HEK293T (cell line): ENCODE measurements around the gene UBN1.

Source experiments
- BHLHE40 ChIP-seq: fragments of 450-650 bp; IDR thresholded peaks from 2 replicates; pipeline ENCODE4 v1.6.1; 2016; ENCODE audit warnings: mild to moderate bottlenecking, moderate library complexity, borderline replicate concordance
- CTBP1 ChIP-seq: fragments of 450-650 bp; IDR thresholded peaks from 2 replicates; pipeline ENCODE4 v1.6.1; 2016; ENCODE audit warnings: borderline replicate concordance
- ELF4 ChIP-seq: fragments of 450-650 bp; IDR thresholded peaks from 2 replicates; pipeline ENCODE4 v1.6.1; 2017; ENCODE audit warnings: antibody characterized with exemption
- FOXA1 ChIP-seq: fragments of 450-650 bp; IDR thresholded peaks from 2 replicates; pipeline ENCODE4 v1.6.1; 2016; ENCODE audit warnings: mild to moderate bottlenecking
- FOXK2 ChIP-seq: fragments of 450-650 bp; IDR thresholded peaks from 2 replicates; pipeline ENCODE4 v1.6.1; 2016; ENCODE audit warnings: mild to moderate bottlenecking
- FOXM1 ChIP-seq: fragments of 450-650 bp; IDR thresholded peaks from 2 replicates; pipeline ENCODE4 v1.6.1; 2017; ENCODE audit warnings: mild to moderate bottlenecking, borderline replicate concordance
- HDGF ChIP-seq: fragments of 450-650 bp; IDR thresholded peaks from 2 replicates; pipeline ENCODE4 v1.6.1; 2017; ENCODE audit warnings: antibody characterized with exemption, borderline replicate concordance
- SP1 ChIP-seq: fragments of 450-650 bp; IDR thresholded peaks from 2 replicates; pipeline ENCODE4 v1.6.1; 2017
- SUZ12 ChIP-seq: fragments of 450-650 bp; IDR thresholded peaks from 2 replicates; pipeline ENCODE4 v1.6.1; 2016; ENCODE audit warnings: mild to moderate bottlenecking
- TARDBP ChIP-seq: fragments of 450-650 bp; IDR thresholded peaks from 2 replicates; pipeline ENCODE4 v1.6.1; 2016
- ZNF384 ChIP-seq: fragments of 450-650 bp; IDR thresholded peaks from 2 replicates; pipeline ENCODE4 v1.6.1; 2016

GRCh38 chr16:4802659-4803287, 44.5 kb upstream of the UBN1 start:
- TF ChIP-seq SP1 (no peak), SUZ12 (no peak), FOXA1 (no peak), BHLHE40 (no peak), ZNF384 (no peak), FOXK2 (no peak), ELF4 (no peak), FOXM1 (no peak), CTBP1 (no peak), TARDBP (no peak), HDGF (no peak)
